ENCODE data around the gene MLKL.

The MLKL gene

DNA sequence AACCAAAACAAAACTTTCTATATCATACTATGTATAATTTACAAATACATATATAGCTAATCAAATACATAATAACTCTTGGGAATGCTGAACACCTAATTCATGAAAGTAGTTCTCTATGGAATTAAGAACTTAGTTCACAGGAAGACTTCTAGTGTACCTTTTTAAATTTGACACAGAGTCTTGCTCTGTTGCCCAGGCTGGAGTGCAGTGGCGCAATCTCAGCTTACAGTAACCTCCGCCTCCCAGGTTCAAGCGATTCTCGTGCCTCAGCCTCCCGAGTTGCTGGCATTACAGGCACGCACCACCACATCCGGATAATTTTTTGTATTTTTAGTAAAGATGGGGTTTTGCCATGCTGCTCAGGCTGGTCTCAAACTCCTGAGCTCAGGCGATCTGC, 58.7 kb downstream of the MLKL start:
- no peak for DNase-seq

DNA sequence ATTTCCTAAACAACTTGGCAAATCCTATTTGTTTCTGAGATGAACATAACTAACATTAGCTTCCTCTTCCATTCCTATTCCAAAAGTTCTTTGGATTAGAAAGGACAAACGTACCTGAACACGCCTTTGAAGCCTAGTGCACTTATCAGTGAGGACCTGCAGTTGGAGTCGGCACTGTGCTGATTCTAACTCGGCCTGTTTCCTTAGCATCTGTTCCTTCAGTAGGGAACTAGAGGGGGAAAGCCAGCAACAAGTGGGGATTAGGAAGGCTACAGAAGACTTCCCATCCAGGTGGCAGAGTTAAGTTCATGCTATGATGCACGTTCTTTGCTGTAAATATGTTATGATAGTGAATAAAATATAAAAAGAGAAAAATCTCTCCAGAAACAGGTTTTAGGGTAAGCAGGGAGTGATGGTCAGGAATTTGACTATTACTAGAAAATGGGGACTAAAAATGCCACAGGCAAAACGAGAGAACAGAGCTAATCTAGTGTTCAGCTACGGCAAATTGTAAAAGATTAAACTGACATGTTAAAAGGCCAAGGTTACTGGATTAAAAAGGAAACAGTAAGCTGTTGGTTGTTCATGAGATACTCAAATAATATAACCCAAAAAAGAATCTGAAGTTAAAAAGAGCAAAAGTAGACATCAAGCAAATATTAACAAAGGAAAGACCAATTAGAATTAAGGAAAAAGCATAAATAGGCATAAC, 62.8 kb downstream of the MLKL start:
- DNase-seq: no peak

DNA sequence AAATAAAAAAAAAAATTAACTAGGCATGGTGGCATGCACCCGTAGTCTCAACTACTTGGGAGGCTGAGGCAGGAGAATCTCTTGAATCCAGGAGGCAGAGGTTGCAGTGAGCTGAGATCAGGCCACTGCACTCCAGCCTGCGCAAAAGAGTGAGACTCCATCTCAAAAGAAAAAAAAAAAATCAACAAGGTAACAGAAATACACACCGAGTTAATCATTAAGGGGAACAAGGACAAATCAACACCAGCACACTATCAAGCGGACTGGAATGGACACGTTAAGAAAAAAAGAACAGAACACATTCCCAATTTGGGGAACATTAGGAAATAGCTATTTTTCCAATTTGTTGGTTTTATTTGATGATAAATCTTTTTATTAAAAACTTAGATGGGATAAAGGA, 65.4 kb downstream of the MLKL start:
- DNase-seq: no peak

DNA sequence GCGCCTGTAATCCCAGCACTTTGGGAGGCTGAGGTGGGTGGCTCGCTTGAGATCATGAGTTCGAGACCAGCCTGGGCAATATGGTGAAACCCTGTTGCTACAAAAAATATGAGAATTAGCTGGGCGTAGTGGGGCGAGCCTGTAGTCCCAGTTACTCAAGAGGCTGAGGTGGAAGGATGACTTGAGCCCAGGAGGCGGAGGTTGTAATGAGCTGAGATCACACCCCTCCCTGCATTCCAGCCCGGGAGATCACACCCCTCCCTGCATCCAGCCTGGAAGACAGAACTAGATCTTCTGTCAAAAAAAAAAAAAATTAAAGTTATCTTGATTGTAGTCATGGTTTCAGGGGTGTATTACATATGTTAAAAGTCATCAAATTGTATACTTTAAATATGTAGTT, 67.0 kb downstream of the MLKL start:
- no peak for DNase-seq

DNA sequence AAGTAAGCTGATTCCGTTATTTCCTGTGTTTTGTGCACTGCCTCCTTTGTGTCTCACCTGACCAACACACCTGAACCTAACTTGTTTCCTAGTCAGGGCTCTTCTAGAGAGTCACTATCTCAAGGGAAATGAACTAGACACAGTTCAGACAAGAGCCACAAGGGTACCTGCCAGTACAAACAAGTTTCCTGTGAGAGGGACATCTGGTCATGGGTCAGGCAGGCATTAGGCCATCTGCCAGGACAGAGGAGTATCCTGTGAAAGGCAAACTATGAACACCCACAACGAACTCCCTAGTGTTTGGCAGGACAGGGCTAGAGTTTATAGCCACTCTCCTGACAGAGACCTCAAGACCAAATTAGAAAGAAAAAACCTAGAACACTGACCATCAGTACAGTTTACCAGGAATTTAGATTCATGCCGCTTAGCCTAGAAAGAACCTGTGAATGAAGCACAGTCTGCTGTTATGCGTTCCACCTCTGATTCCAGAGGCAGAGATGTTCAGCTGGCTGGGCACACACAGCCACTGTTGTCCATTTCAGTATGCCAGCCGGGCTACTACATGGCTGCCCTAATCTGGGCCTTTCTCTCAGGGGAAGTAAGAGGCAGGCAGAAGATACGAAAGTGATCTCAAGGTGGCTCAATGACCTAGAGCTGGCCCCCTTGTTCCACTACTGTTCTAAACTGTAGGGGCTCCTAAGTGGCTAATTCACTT, 73.0 kb downstream of the MLKL start:
- no peak for DNase-seq

DNA sequence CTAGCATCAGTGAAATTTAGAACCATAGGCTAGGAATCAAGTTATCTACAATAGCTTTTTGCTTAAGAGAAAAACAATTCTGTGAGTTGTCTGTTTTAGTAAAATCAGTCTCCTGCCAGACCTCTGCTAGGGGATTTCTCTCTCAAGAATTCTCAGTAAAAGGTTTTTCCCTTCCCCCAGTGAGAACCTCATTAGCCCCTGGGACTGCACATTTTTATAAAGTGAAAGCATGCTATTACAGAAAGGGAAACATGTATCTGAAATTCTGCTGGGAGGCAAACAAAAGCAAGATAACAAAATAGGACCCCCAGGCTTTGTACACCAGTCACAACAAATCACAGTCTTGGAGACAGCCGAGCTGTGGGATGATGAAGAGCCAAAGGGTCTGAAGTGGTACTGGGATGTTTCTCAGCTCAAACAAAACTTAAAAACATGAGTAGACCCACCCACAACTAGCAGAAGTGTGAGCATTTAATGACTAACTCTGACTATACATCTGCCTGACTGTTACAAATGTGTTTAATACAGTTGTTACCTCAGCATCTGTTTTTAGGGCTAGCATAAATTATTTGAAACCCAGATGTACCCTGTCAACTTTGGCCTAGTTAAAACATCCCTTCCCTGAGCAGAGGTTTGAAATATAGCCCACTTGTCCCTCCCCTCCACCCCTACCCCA, 73.8 kb downstream of the MLKL start:
- DNase-seq: no peak

DNA sequence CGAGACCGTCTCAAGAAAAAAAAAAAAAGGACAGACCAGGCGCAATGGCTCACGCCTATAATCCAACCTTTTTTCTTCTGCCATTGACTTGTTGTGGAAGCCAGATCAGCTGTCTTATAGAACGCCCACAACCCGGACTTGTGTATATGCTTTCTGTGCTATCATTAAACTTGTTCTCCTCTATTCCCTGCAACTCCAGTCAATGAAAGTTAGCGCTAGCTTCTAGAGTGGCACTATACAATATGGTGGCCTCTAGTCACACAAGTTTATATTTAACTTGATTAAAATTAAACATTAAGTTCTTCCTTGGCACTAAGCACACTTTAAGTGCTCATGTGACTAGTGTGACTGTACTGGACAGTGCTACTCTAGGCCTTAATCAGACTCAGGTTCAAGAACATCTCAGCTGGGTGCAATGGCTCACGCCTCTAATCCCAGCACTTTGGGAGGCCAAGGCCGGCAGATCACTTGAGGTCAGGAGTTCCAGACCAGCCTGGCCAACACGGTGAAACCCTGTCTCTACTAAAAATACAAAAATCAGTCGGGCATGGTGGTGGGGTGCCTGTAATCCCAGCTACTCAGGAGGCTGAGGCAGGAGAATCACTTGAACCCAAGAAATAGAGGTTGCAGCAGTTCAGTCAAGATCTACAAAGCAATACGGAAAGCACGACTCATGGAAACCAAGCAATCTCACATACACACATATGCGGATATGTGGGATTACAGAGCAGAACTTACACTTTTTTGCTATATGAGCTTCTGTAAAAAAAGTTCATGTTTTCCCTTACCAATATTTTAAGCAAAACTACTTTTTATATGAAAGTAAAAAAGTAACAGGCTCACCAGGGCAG, 74.9 kb downstream of the MLKL start:
- DNase-seq: no peak

DNA sequence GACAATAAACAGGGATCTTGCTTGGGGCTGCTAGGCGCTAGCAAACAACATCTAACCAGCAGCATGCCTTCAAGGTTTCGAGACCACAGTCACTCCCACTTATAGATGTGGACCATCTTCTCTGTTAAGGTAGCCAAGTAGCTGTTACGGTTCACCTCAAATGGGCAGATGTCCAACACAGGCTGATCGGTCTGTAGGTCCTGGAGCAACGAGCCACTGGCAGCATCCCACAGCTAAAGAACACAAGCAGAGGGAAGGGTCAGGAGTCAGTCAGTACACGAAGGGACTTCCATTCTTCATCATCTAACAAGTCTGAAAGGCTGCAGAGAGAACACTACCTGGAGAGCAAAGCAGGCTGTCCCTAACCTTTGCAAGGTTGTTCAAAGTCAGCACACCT, 76.8 kb downstream of the MLKL start:
- DNase-seq: no peak

DNA sequence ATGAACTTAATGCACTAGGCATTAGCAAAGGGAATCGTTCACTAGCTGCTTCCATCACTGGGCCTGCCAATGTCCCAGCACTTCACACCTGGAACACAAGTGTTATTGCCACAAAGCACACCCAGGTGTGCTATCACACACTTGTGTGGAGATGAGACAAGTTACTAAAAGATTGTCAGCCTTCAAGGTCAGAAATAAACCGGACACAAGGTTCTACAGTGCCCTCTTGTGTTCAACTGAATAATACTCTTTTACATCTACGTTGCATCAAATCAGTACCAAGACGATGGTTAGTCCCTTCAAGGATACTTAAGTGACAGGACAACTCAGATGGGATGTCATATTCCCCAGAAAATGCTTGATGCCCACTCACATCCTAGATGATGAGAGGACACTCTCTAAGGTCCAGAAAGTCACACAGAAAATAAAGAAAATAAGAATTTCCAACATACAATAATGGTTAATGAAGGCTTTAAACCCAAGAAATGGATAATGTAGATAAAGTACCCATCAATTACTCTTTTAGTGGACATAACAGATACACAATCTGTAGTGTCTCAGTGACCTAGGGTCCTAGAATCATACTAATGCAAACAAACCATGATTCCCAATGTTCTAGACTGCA, 77.3 kb downstream of the MLKL start:
- DNase-seq: peak; percentile 2

DNA sequence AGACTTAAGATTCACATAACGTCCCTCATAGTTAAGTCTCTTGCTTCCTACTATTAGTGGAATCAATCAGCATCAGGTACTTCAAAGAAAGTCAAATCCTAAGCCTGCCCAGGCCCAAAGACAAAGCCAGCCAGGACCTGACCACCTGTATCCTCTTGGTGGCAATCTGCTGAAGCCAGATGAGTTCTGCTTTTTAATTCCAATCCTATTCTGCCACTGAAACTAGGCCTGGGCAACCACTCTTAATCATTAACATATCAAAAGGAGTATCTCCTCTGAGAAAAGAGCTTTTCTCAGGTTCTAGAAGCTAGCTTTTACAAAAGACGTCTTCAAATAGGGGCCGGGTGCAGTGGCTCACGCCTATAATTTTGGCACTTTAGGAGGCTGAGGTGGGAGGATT, 78.7 kb downstream of the MLKL start:
- DNase-seq: no peak
